Measurements from ENCODE around the gene MUC4. TPM values are rescaled to one million over a fixed set of nuclear protein-coding genes. Genes with fewer than 3 reads are reported as not detected.

The MUC4 gene
- total RNA-seq, 2 donors from 2014 or later: not detected

DNA sequence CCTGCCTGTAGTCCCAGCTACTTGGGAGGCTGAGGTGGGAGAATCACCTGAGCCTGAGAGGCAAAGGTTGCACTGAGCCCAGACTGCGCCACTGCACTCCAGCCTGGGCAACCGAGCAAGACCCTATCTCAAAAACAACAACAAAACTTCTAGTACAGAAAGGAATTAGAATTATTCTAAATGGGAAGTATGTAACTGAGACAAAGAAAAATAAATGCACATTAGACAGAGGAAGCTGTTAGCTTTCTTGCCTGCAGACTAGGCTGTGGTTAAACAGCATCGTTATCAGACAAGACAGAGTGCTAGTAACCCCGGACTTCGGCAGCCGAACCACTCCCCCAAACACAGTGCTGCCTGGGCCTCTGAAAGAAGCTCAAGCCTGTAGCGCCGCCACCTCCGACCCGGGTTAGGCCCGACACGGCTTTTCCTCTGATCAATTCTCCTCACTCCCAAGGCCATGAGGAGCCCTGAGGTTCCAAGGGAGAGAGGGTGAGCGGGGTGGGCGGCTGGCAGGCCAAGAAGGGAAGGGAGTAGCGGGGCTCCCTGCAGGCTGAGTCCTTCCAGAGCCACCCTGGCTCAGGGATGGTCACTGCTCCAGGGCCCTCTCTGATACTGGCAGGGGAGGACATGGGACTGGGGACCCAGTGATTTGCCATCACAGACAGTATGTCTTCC is 44.8 kb upstream of the MUC4 start:
- no peak for ATAC-seq
- intact Hi-C loops (cut with DNase I): no loop called here
- H3K4me3 ChIP-seq: no peak overlapping the region
- DNase-seq: no peak
- WGBS, 2 donors: 72 to 76% methylated on average over 15 of the region's 15 CpGs
- TF ChIP-seq, protein P1, sequence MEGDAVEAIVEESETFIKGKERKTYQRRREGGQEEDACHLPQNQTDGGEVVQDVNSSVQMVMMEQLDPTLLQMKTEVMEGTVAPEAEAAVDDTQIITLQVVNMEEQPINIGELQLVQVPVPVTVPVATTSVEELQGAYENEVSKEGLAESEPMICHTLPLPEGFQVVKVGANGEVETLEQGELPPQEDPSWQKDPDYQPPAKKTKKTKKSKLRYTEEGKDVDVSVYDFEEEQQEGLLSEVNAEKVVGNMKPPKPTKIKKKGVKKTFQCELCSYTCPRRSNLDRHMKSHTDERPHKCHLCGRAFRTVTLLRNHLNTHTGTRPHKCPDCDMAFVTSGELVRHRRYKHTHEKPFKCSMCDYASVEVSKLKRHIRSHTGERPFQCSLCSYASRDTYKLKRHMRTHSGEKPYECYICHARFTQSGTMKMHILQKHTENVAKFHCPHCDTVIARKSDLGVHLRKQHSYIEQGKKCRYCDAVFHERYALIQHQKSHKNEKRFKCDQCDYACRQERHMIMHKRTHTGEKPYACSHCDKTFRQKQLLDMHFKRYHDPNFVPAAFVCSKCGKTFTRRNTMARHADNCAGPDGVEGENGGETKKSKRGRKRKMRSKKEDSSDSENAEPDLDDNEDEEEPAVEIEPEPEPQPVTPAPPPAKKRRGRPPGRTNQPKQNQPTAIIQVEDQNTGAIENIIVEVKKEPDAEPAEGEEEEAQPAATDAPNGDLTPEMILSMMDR (IDR thresholded peaks at IDR 0.05): no peak
- H3K27ac ChIP-seq: no peak overlapping the region
- no peaks in the 10 kb centered on the region for H3K9me3 ChIP-seq
- H3K27me3 ChIP-seq: no peaks in the 10 kb centered on the region
- no peaks in the 10 kb centered on the region for H3K36me3 ChIP-seq (replicated peaks in 1 of 2; ENCODE audit: insufficient read depth in 1 of 2, low read depth in 2 of 2)
- peaks cover 15% of the 10 kb centered on the region for H3K4me1 ChIP-seq

DNA sequence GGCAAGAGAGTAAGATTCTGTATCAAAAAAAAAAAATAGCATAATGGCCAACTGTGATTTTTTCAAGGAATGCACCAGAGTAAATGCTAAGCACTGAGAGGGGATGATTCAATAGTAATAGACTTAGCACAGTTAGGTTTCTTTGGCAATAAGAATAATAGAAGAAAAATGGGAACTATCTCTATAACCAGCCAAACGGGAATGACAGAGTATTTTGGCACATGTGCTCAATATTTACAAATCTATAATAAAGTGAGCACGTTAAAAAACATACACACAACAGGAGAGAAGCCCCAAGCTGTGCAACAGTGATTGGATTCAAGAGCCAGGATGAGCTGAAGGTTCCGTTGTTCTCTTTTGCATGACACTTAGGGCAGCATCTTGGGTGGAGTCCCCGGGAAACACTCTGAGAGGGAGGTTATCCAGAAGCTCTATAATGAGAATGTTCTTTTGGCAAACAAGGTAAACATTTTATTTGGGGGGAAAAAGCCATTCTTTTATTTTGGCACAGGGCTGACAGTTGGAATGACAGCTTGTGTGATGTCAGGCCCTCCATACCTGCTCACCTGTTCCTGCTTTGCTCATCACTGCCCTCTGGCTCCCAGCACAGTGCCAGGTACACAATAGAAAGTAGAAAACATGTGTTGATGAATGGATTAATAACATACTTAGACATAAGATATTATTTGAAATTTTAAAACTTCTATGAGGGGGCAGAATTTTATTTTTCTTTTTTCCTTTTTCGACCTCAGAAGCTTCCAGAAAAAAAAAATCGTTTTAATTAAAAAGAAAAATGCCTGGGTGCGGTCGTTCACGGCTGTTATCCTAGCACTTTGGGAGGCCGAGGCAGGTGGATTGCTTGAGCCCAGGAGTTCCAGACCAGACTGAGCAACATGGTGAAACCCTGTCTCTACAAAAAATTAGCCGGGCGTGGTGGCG is 44.0 kb upstream of the MUC4 start:
- Histone ChIP-seq H3K36me3 (replicated peaks in 1 of 2; ENCODE audit: insufficient read depth in 1 of 2, low read depth in 2 of 2) (no peaks in the 10 kb centered on the region), H3K4me3 (no peak overlapping the region), H3K27ac (no peak overlapping the region), H3K4me1 (peaks cover 19% of the 10 kb centered on the region), H3K27me3 (no peaks in the 10 kb centered on the region), H3K9me3 (no peaks in the 10 kb centered on the region)
- intact Hi-C loops (cut with DNase I): no loop called here
- no peak for ATAC-seq
- 69 to 78% methylated on average over 13 of the region's 13 CpGs for WGBS, 2 donors
- DNase-seq: no peak
- TF ChIP-seq, protein P1 (IDR thresholded peaks at IDR 0.05): peak in 2 of 7 experiments; percentile 12 to 31
- no peak for TF ChIP-seq POLR2A (IDR thresholded peaks at IDR 0.05)

DNA sequence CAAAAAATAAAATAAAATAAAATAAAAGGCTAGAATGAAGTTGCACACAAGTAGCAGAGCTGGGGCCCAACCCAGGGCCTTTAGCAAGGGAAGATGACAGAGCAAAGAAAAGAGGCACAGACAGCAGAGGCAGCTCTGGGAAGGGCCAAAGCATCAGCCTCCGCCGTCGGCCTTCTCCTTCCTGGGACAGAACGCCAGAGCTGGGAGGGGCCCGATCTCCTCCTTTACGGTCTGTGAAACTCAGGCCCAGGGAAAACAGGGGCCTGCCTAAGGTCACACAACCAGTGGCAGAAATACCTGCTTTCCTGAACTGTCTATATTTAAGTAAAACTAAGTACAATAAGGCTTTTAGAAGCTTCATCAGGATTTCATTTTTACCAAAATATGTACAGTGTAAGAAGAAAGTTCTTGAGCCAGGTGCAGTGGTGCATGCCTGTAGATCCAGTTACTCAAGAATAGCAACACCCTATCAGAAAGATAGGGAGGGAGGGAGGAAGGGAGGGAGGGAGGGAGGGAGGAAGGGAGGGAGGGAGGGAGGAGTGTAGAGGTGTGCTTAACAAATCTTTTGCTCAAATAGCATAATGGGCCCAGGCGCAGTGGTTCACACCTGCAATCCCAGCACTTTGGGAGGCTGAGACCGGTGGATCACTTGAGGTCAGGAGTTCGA is 43.0 kb upstream of the MUC4 start:
- TF ChIP-seq POLR2A (IDR thresholded peaks at IDR 0.05): no peak
- TF ChIP-seq, protein P1 (IDR thresholded peaks at IDR 0.05): no peak
- no peaks in the 10 kb centered on the region for H3K36me3 ChIP-seq (replicated peaks in 1 of 2; ENCODE audit: insufficient read depth in 1 of 2, low read depth in 2 of 2)
- H3K4me1 ChIP-seq: peaks cover 19% of the 10 kb centered on the region
- no peaks in the 10 kb centered on the region for H3K27me3 ChIP-seq
- peak in 1 of 4 donors; percentile 49 for DNase-seq
- ATAC-seq: no peak
- H3K27ac ChIP-seq: peak overlapping the region in 2 of 4 donors; percentile 34 to 52
- 39 to 40% methylated on average over 9 of the region's 9 CpGs for WGBS, 2 donors
- intact Hi-C loops (cut with DNase I): no loop called here
- no peaks in the 10 kb centered on the region for H3K9me3 ChIP-seq
- no peak overlapping the region for H3K4me3 ChIP-seq

GRCh38 chr3:195853996-195854395 is 42.3 kb upstream of the MUC4 start:
- intact Hi-C loops (cut with DNase I): no loop called here
- H3K36me3 ChIP-seq (replicated peaks in 1 of 2; ENCODE audit: insufficient read depth in 1 of 2, low read depth in 2 of 2): no peaks in the 10 kb centered on the region
- H3K4me3 ChIP-seq: no peak overlapping the region
- WGBS, 2 donors: 75 to 87% methylated on average over 14 of the region's 14 CpGs
- H3K4me1 ChIP-seq: peaks cover 12% of the 10 kb centered on the region
- H3K27ac ChIP-seq: no peak overlapping the region
- TF ChIP-seq, protein P1 (IDR thresholded peaks at IDR 0.05): no peak
- TF ChIP-seq POLR2A (IDR thresholded peaks at IDR 0.05): no peak
- no peaks in the 10 kb centered on the region for H3K27me3 ChIP-seq
- no peaks in the 10 kb centered on the region for H3K9me3 ChIP-seq
- DNase-seq (no peak), ATAC-seq (no peak)

Measured in body of pancreas (tissue), 4 donors.